Left lobe of liver (tissue), 2 donors: ENCODE measurements around the gene TEP1. TPM values are rescaled to one million over a fixed set of nuclear protein-coding genes. Genes with fewer than 3 reads are reported as not detected.
"Not testable (repeated sequence)": the region's sequence is repeated elsewhere in the genome, so short reads cannot be mapped to it uniquely, and the experiment has no call there.

Source experiments
- ATAC-seq: fragments of 200-7000 bp; cut with Tn5 transposase; one replicate; pipeline ENCODE4 v1.9.1; 2020; ENCODE audit warnings: mild to moderate bottlenecking, moderate library complexity
- DNase-seq: peaks from one replicate; pipeline ENCODE4 v3.0.0-alpha.2; 2020; ENCODE audit warnings: low spot score
- total RNA-seq: library from RNA; stranded (reverse); gene quantifications from one replicate; pipeline ENCODE4 v1.2.1, GENCODE V29; 2021
- donor health status: DM: no; HTN: no; CAD: no; lungs with moderate emphysema.
- donor health status: DM: no; HTN: yes; CAD: no.

The TEP1 gene
- 14.9 TPM for total RNA-seq

- peak; percentile 89 for DNase-seq
- ATAC-seq = peak; percentile 97
Observed at GRCh38 chr14:20412876-20413743, at the start of gene TEP1. TSS of gene TEP1 (minus strand) at chr14:20413501. CDS start at chr14:20408439, 5,062 bp downstream.

- ATAC-seq = peak; percentile 92
Observed at GRCh38 chr14:20461225-20462141, 48.2 kb upstream of the TEP1 start, which contains the start of gene PIP4P1. TSS of gene PIP4P1 (minus strand) at chr14:20461434. CDS start at chr14:20461325, 109 bp downstream.

DNA sequence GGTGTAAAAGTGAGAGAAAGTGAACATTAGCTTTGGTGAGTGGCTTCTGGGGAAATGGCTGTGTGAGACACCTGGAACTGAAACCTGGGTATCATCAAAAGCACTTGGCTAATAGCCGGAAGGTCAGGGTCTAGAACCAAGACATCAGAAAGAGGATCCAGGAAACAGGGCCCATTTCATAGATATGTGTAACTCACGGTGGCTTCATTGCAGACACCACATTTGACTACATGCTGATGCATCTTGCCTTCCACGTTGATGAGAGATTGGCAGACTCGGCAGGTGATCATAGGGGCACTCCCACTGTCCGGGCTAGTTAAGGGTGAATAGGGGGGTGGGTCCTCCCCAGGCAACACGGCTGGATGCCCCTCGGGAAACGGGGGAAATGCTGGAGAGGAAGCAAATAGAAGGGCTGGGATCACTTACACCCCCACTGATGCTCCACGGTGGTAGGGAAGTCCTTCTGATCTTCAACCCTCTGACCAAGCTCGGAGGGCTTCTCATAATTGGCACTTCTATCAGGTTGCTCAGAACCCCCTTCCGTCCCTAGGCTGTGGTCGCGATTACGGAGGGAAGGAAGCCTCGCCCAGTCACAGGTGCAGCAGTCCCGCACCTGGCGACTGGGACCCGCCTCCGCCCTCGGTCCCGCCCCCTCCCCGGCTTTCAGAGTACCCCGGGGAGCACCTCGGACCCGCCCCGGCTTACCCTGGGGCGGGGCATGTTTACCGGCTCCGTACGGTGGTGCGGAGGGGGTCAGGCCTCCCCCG lies 47.3 kb upstream of the TEP1 start:
- DNase-seq (no peak), ATAC-seq (peak; percentile 15)

More at GRCh38 chr14:20461225-20462141, 48.2 kb upstream of the TEP1 start, which contains the start of gene PIP4P1:
- DNase-seq = peak; percentile 99

DNA sequence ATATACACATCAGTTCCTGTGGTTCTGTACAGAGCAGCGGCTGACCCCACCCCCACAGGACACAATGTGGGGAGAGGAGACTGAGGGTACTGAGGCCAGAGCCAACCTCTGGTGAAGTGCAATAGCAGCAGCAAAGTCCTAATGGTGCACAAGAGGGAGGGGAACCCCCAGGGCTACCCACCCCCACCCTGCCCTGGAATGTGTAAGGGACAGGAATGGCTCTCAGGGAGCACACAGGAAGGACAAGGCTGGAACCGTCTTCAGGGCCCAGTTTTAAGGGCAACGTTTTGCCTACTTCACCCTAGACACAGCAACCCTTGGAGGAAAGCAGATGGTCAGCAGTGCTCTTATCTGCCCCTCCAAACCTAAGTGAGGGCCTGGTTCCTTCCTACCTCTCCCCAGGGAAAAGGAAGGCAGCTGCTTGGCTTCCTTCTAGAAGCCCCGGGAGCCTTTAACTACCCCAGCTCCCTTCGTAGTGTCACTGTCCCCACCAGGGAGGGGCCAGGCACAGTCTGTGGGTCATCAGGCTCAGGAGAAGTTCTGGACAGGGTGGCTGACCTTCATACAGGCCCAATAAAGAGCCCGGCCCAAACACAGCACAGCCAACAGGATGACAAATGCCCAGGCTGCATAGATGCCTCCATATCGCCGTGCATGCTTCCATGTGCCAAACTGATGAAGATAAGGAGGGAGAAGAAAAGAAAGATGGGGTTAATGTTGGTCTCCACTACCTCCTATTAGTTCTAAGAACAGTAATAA lies 44.9 kb upstream of the TEP1 start:
- no peak for ATAC-seq
- no peak for DNase-seq

GRCh38 chr14:20456971-20457370 lies 43.7 kb upstream of the TEP1 start:
- DNase-seq = no peak
- ATAC-seq = no peak

- ATAC-seq (peak; percentile 69), DNase-seq (no peak)
Observed at GRCh38 chr14:20455355-20456300, 42.3 kb upstream of the TEP1 start.

GRCh38 chr14:20454516-20455354 lies 41.4 kb upstream of the TEP1 start, which contains the start of the genes APEX1 and OSGEP:
TSS of gene APEX1 (plus strand) at chr14:20455226. CDS start at chr14:20455646, 420 bp downstream.
TSS of gene OSGEP (minus strand) at chr14:20454812. CDS start at chr14:20454683, 129 bp downstream.
- peak; percentile 99 for DNase-seq
- ATAC-seq = peak; percentile 93

- ATAC-seq, DNase-seq: not testable (repeated sequence)
Observed at GRCh38 chr14:20452831-20453230, 39.5 kb upstream of the TEP1 start.

- no peak for ATAC-seq
- DNase-seq = no peak
Observed at GRCh38 chr14:20446889-20447288, 33.6 kb upstream of the TEP1 start.

- not testable (repeated sequence) for DNase-seq, ATAC-seq
Observed at GRCh38 chr14:20443650-20444049, 30.3 kb upstream of the TEP1 start.

GRCh38 chr14:20441461-20441860 lies 28.2 kb upstream of the TEP1 start:
- ATAC-seq = no peak

GRCh38 chr14:20440882-20441281 lies 27.6 kb upstream of the TEP1 start:
- ATAC-seq (no peak), DNase-seq (no peak)

More at GRCh38 chr14:20441461-20441860, 28.2 kb upstream of the TEP1 start:
- no peak for DNase-seq

DNA sequence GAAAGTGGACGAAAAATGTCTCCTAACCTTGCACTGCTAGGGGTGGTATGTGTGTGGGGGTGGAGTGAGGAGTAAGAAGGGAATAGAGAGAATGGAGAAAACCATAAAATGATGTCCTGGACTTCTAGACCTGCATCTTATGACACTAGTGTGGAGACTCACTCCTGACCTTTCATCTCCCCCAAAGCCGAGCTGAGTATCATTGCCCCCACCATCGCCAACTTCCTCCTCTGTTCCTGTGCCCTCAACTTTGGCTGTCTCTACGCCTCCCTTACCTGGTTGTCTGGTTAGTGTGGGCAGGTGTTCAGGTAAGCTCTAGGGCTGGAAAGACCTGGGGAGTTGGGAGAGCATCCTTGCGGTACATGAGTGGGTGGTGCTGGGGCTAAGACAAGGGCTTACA lies 27.2 kb upstream of the TEP1 start:
- no peak for ATAC-seq
- DNase-seq = no peak

DNA sequence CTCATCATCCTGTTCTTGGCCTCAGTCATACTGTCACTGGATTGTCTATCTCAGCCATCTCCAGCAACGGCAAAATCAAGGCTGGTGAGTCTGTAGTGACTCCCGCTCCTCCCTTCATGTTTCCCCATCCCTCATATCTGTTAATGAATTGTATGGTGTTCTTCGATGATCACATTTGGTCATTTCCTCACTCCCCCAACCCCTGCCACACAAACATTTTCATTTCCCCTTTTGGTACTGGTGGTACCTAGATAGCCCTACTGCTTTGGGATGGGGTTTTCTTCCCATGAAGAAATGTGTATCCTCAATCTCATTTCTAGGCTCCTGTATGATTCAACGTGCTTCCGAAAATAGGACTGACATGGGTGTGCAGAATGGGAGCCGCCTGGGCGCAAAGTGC lies 25.4 kb upstream of the TEP1 start:
- ATAC-seq (no peak), DNase-seq (no peak)

- ATAC-seq = no peak
- no peak for DNase-seq
Observed at GRCh38 chr14:20436363-20436755, 23.1 kb upstream of the TEP1 start.

- ATAC-seq (no peak), DNase-seq (no peak)
Observed at GRCh38 chr14:20435582-20436362, 22.5 kb upstream of the TEP1 start, which contains the start of gene KLHL33. TSS of gene KLHL33 (minus strand) at chr14:20436166. CDS start at chr14:20435811, 355 bp downstream.
